Neural cell (in vitro differentiated cells): Measurements from ENCODE around the gene CLCNKB.

Experiments
- EP300 ChIP-seq: fragments of 450-650 bp; conservative IDR thresholded peaks from 2 replicates; pipeline ENCODE4 v1.6.1; 2014; ENCODE audit warnings: antibody characterized with exemption, mild to moderate bottlenecking, moderate library complexity; ENCODE audit not compliant: poor library complexity, severe bottlenecking
- EZH2 ChIP-seq: fragments of 200-600, 300-800 bp; shearing (Covaris generic), sonication (generic); IDR thresholded peaks from 2 replicates; pipeline ENCODE4 v1.6.1; 2014; ENCODE audit warnings: antibody characterized with exemption, low read length, borderline replicate concordance, mild to moderate bottlenecking; ENCODE audit not compliant: insufficient read depth, poor library complexity, severe bottlenecking
- POLR2AphosphoS5 ChIP-seq: IDR thresholded peaks from 2 replicates; pipeline ENCODE4 v1.6.1; 2012
- RAD21 ChIP-seq: fragments of 450-650 bp; conservative IDR thresholded peaks from 2 replicates; pipeline ENCODE4 v1.6.1; 2014; ENCODE audit warnings: antibody characterized with exemption, mild to moderate bottlenecking, moderate library complexity
- TAF1 ChIP-seq: IDR thresholded peaks from 2 replicates; pipeline ENCODE4 v1.6.1; 2012; ENCODE audit warnings: low read depth
- TF ChIP-seq, protein P1 (sequence below): fragments of 450-650 bp; IDR thresholded peaks from 2 replicates; pipeline ENCODE4 v1.5.1; 2014; ENCODE audit warnings: antibody characterized with exemption, mild to moderate bottlenecking, moderate library complexity; ENCODE audit not compliant: poor library complexity, severe bottlenecking
- TF ChIP-seq, protein P2 (sequence below): IDR thresholded peaks from 2 replicates; pipeline ENCODE4 v1.6.1; 2012; ENCODE audit warnings: borderline replicate concordance

DNA sequence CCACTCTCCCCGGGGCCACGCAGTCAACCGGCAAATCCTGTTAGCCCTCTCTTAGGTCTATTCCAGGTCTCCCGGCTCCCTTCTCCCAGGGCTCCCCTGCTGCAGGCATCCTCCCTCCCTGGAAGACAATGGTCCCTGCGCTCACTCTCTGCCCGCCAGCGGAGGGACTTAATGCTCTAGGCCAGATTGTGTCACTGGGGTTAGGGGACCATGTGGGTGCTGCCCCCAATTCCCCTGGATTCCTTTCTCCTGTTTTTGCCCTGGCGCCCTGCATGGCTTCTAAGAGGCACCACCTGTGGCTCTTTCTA, 21.6 kb downstream of the CLCNKB start:
- TF ChIP-seq, protein P1, sequence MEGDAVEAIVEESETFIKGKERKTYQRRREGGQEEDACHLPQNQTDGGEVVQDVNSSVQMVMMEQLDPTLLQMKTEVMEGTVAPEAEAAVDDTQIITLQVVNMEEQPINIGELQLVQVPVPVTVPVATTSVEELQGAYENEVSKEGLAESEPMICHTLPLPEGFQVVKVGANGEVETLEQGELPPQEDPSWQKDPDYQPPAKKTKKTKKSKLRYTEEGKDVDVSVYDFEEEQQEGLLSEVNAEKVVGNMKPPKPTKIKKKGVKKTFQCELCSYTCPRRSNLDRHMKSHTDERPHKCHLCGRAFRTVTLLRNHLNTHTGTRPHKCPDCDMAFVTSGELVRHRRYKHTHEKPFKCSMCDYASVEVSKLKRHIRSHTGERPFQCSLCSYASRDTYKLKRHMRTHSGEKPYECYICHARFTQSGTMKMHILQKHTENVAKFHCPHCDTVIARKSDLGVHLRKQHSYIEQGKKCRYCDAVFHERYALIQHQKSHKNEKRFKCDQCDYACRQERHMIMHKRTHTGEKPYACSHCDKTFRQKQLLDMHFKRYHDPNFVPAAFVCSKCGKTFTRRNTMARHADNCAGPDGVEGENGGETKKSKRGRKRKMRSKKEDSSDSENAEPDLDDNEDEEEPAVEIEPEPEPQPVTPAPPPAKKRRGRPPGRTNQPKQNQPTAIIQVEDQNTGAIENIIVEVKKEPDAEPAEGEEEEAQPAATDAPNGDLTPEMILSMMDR: no peak
- TF ChIP-seq RAD21 (no peak), POLR2AphosphoS5 (no peak), TAF1 (no peak), EP300 (no peak), EZH2 (no peak)
- TF ChIP-seq, protein P2, sequence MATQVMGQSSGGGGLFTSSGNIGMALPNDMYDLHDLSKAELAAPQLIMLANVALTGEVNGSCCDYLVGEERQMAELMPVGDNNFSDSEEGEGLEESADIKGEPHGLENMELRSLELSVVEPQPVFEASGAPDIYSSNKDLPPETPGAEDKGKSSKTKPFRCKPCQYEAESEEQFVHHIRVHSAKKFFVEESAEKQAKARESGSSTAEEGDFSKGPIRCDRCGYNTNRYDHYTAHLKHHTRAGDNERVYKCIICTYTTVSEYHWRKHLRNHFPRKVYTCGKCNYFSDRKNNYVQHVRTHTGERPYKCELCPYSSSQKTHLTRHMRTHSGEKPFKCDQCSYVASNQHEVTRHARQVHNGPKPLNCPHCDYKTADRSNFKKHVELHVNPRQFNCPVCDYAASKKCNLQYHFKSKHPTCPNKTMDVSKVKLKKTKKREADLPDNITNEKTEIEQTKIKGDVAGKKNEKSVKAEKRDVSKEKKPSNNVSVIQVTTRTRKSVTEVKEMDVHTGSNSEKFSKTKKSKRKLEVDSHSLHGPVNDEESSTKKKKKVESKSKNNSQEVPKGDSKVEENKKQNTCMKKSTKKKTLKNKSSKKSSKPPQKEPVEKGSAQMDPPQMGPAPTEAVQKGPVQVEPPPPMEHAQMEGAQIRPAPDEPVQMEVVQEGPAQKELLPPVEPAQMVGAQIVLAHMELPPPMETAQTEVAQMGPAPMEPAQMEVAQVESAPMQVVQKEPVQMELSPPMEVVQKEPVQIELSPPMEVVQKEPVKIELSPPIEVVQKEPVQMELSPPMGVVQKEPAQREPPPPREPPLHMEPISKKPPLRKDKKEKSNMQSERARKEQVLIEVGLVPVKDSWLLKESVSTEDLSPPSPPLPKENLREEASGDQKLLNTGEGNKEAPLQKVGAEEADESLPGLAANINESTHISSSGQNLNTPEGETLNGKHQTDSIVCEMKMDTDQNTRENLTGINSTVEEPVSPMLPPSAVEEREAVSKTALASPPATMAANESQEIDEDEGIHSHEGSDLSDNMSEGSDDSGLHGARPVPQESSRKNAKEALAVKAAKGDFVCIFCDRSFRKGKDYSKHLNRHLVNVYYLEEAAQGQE: no peak
